ENCODE data around the gene ZCWPW1.
A peak's percentile ranks its signal among the peaks of the same experiment; 100 is the strongest.

The ZCWPW1 gene

GRCh38 chr7:100432053-100432452 is 3.5 kb upstream of the ZCWPW1 start:
- DNase-seq, result no peak

- no peak for DNase-seq
Measured at GRCh38 chr7:100431286-100431735, 2.8 kb upstream of the ZCWPW1 start.

- DNase-seq, result no peak
Measured at GRCh38 chr7:100430493-100431285, 2.2 kb upstream of the ZCWPW1 start.

GRCh38 chr7:100429637-100430492 is 1.4 kb upstream of the ZCWPW1 start, which contains the start of gene MEPCE:
TSS of gene MEPCE (plus strand) at chr7:100429831. CDS start at chr7:100430019, 188 bp downstream.
- DNase-seq, result peak; percentile 99

- peak; percentile 100 for DNase-seq
Measured at GRCh38 chr7:100428967-100429636, 599 bp upstream of the ZCWPW1 start.

- no peak for DNase-seq
Measured at GRCh38 chr7:100427762-100428198, 723 bp downstream of the ZCWPW1 start.

- DNase-seq, result no peak
Measured at GRCh38 chr7:100426516-100426915, 2.0 kb downstream of the ZCWPW1 start.

GRCh38 chr7:100425347-100425746 is 3.2 kb downstream of the ZCWPW1 start:
- DNase-seq, result no peak

- no peak for DNase-seq
Measured at GRCh38 chr7:100423315-100423714, 5.2 kb downstream of the ZCWPW1 start.

- no peak for DNase-seq
Measured at GRCh38 chr7:100419660-100420226, 8.8 kb downstream of the ZCWPW1 start.

GRCh38 chr7:100418930-100419659 is 9.4 kb downstream of the ZCWPW1 start:
- DNase-seq, result no peak

- no peak for DNase-seq
Measured at GRCh38 chr7:100415448-100415847, 13.1 kb downstream of the ZCWPW1 start.

- no peak for DNase-seq
Measured at GRCh38 chr7:100413889-100414288, 14.6 kb downstream of the ZCWPW1 start.

GRCh38 chr7:100413346-100413745 is 15.2 kb downstream of the ZCWPW1 start:
- no peak for DNase-seq

GRCh38 chr7:100411101-100411500 is 17.4 kb downstream of the ZCWPW1 start:
- no peak for DNase-seq

- peak; percentile 79 for DNase-seq
Measured at GRCh38 chr7:100407285-100408180, 21.0 kb downstream of the ZCWPW1 start.

- no peak for DNase-seq
Measured at GRCh38 chr7:100406767-100407166, 21.7 kb downstream of the ZCWPW1 start.

- DNase-seq, result no peak
Measured at GRCh38 chr7:100402241-100402640, 26.3 kb downstream of the ZCWPW1 start.

GRCh38 chr7:100401811-100402210 is 26.7 kb downstream of the ZCWPW1 start:
- no peak for DNase-seq

GRCh38 chr7:100400656-100401055 is 27.8 kb downstream of the ZCWPW1 start:
- DNase-seq, result peak; percentile 28

GRCh38 chr7:100400041-100400440 is 28.5 kb downstream of the ZCWPW1 start:
- DNase-seq, result no peak
